Measurements from ENCODE around the gene MLXIP.

GRCh38 chr12:122082621-122083356, 4.2 kb downstream of the MLXIP start:
- TF ChIP-seq, protein P1, sequence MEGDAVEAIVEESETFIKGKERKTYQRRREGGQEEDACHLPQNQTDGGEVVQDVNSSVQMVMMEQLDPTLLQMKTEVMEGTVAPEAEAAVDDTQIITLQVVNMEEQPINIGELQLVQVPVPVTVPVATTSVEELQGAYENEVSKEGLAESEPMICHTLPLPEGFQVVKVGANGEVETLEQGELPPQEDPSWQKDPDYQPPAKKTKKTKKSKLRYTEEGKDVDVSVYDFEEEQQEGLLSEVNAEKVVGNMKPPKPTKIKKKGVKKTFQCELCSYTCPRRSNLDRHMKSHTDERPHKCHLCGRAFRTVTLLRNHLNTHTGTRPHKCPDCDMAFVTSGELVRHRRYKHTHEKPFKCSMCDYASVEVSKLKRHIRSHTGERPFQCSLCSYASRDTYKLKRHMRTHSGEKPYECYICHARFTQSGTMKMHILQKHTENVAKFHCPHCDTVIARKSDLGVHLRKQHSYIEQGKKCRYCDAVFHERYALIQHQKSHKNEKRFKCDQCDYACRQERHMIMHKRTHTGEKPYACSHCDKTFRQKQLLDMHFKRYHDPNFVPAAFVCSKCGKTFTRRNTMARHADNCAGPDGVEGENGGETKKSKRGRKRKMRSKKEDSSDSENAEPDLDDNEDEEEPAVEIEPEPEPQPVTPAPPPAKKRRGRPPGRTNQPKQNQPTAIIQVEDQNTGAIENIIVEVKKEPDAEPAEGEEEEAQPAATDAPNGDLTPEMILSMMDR (IDR thresholded peaks at IDR 0.05), result no peak
- TF ChIP-seq POLR2A (IDR thresholded peaks at IDR 0.05), result peak in 1 of 2 donors; percentile 5
